Inflammatory macrophage treated with lipopolysaccharide for 4 hours (primary cell): ENCODE data around the gene GLI2.

Experiments used
- DNase-seq: peaks from one replicate; pipeline ENCODE4 v3.0.0-alpha.2; 2020

Gene GLI2

GRCh38 chr2:120759543-120760331 is 24.1 kb downstream of the GLI2 start:
- DNase-seq = no peak

GRCh38 chr2:120760446-120761135 is 24.9 kb downstream of the GLI2 start:
- DNase-seq = no peak

DNA sequence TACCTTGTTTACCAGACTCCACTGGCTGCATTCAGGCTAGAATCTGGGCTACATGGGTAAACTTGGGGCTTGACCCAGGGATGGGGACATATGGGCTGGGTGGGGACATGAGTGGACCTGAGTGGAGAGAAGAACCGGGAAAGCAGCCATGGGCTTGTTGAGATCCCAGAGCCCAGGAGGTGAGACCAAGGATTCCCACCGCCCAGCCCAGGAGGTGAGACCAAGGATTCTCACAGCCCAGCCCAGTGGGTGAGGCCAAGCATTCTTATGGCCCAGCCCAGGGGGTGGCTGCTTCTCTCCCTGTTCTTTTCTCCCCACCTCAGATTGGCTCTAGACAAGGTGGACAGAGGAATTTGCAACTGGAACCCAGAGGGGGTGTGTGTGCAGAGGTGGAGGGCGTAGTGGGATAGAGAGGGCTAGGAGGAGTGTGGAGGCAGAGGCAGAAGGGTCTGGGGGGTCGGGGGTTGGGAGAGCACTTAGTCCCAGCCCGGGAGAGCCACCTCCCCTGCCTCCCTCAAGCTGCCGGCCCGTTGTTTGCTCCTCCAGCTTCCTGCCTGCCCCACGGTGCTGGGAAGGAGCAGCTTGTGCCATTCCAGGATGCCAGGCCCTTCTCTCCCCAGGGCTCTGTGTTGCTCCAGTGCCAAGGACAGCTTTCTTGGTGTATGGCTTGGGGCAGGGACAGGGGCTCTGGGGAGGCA is 25.6 kb downstream of the GLI2 start:
- DNase-seq = no peak

DNA sequence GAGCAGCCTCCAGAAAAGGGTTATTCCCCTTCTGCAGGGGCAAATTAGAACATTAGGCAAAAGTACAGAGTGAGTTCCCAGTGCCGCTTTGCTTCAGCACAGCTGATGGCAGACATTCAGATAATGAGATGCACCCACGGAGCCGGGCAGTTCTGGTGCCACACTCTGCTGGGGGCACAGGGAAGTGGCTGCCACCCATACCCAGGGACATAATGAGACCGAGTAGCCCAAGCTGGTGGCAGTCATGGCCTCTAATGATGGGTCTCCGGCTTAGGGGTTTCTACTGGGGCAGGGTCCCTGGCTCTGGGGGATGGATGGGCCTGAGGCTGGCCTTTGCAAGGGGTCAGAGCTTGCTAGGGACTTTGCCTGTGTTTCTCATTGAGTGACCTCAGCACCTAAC is 26.2 kb downstream of the GLI2 start:
- no peak for DNase-seq

- no peak for DNase-seq
Measured at GRCh38 chr2:120762341-120763061, 26.8 kb downstream of the GLI2 start.

DNA sequence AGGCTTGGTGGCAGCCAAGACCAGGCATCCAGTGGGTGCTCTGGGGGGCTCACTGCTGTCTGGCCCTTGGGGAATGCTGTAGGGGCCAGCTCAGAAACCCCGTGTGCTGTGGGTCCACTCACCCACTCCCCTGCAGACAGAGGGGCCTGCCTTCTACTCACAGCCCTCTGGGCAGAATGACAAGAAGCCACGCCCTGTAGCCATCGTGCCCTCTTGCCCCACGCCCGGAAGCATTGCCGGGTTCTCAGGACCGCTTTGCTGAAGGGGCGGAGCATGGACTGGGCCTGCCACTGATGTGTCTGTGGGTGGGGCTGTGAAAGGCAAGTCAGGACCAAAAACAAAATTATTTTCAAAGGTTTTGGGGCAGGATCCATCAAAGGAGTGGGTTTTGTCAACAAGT is 27.8 kb downstream of the GLI2 start:
- DNase-seq = no peak

DNA sequence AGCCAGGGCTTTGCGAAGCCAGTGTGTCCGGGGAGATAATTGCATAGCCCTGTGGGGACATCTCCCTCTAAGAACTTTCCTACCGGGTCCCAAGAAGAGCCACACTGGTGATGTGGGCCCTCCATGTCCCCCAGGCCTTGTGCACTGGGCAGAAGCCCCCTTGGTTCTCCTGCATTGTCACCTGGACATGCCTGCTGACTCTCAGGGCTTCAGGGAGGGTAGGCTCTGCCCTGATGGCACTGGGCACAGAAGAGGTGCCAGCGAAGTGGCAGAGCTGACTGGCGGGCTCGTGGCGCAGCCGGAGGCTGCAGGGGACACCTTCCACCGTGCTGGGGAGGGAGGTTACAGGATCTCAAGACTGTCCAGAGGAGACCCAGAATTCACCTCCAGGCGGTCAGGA is 28.3 kb downstream of the GLI2 start:
- no peak for DNase-seq

- no peak for DNase-seq
Measured at GRCh38 chr2:120764492-120764891, 28.8 kb downstream of the GLI2 start.

DNA sequence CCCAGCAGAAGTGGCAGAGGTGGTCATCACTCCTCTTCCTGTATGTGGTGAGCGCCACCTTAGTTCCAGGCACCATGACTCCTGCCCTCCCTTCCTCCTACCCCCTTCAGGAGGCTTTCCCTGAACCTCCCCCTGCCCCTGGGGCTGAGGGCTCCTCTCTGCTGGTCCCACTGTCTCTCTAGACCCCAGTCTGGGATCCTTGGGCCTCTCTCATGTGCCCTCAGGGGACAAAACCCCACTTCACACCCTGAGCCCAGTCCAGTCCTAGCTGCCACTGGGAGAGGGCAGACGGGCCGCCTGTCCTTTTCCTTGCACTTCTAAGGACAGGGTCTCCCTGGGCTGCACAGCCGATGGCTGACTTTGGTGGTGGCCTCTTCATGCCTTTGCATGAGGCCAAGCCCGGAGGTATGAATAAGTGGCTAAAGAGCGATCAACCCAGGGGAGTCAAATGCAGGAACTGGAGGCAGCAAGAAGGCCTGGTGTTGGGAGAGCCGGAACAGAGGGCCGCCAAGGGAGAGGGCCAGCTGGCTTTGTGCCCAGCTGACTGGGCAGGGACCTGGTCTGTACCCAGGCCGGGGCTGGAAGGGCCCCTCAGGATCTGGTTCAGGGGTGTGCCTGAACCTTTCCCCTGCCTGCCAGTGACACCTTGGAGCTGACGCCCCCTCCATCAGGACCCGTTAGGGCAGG is 29.5 kb downstream of the GLI2 start:
- DNase-seq = no peak

- DNase-seq = no peak
Measured at GRCh38 chr2:120765678-120766469, 30.2 kb downstream of the GLI2 start.

DNA sequence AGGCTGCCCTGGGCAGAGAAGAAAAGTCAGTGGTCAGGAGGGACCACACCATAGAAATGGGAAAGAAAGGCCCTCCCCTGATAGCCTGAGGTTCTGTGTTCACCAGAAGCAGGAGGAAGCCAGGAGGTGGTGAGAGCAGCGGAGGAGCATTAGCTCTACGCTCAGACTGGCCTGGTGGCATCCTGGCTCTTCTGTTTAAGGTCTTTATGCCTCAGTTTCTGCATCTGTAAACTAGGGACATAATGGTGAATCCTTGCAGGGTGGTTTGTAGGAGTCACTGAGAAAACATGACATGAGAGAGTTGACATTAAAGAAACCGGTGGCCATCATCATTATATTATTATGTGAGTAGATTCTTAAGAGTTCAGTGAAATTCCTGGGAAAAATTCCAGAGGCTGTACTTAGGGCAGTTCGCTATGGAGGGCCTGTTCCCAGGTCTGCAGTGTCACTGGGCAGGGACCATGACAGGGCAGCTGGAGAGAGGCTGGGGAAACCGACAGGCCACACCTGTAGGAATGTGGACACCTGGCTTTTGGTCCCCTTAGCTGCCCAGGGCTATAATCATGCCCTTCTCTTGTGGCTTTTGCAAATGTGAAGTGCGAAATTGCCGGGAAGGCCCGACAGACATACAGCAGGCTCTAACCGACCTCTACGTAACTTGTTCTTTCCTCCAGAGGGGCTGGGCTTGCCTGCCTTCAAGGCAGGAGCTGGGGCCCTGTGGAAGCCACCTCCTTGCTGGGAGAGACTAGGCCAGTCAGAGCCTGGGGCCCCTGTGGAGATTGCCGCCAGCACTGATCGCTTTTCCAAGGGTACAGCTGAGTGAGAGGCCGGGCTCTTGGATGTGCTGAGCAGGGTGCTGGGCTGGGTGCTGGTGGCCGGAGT is 31.0 kb downstream of the GLI2 start:
- no peak for DNase-seq

- no peak for DNase-seq
Measured at GRCh38 chr2:120767486-120768005, 31.9 kb downstream of the GLI2 start.

- DNase-seq = no peak
Measured at GRCh38 chr2:120768112-120769048, 32.7 kb downstream of the GLI2 start.

- no peak for DNase-seq
Measured at GRCh38 chr2:120769076-120769786, 33.6 kb downstream of the GLI2 start.

- DNase-seq = no peak
Measured at GRCh38 chr2:120769787-120770120, 34.1 kb downstream of the GLI2 start.

- DNase-seq = no peak
Measured at GRCh38 chr2:120770176-120770575, 34.5 kb downstream of the GLI2 start.

- no peak for DNase-seq
Measured at GRCh38 chr2:120770641-120771040, 35.0 kb downstream of the GLI2 start.

DNA sequence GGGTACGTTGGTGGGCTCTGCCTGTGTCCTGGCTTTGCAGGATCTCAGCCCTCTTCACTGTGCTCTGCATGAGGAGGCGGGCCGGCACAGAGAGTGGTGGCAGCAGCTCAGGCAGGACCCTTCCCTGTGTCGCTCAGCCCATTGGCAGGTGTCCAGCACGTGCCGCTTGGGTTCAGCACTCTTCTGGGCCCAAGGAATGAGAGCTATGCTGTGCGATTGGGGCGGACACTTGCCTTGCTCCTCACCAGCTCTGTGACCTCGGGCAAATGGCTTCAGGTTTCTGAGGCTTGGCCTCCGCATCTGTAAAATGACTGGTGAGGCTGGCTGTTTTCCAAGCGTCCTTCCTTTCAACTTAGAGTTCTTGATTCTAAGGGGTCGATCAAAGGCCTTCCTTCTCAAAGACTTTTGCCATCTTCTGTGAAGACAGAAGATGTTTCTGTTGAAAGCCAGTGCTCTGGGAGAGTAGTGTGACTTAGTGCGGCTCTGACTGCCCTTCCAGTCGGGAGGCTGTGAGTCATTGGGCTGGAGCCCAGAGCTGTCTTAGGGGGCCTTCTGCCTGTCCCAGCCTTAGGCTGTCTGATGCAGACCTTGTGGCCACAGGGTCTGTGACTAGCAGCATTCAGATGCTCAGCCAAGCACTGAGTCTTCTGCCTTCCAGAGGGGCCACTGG is 35.6 kb downstream of the GLI2 start:
- DNase-seq = no peak
